Activated naive CD8-positive, alpha-beta T cell treated with anti-CD3 and anti-CD28 coated beads for 36 hours (primary cell): Measurements from ENCODE around the gene ARID1A. TPM values are rescaled to one million over a fixed set of nuclear protein-coding genes. Genes with fewer than 3 reads are reported as not detected.

Experiments
- DNase-seq: peaks from one replicate; pipeline ENCODE4 v3.0.0; 2021
- H3K27ac Mint-ChIP-seq: one replicate; pipeline ENCODE4 v1.8.0; 2022; ENCODE audit warnings: mild to moderate bottlenecking, moderate library complexity, mixed read lengths
- H3K27me3 Mint-ChIP-seq: one replicate; pipeline ENCODE4 v1.8.0; 2022; ENCODE audit warnings: mild to moderate bottlenecking, mixed read lengths
- H3K36me3 Mint-ChIP-seq: one replicate; pipeline ENCODE4 v1.8.0; 2021; ENCODE audit warnings: mild to moderate bottlenecking, mixed read lengths
- H3K4me1 Mint-ChIP-seq: one replicate; pipeline ENCODE4 v1.8.0; 2021; ENCODE audit warnings: mixed read lengths
- H3K4me3 Mint-ChIP-seq: one replicate; pipeline ENCODE4 v1.8.0; 2022; ENCODE audit warnings: mild to moderate bottlenecking, moderate library complexity, mixed read lengths
- H3K9me3 Mint-ChIP-seq: one replicate; pipeline ENCODE4 v1.8.0; 2022; ENCODE audit warnings: mixed read lengths
- total RNA-seq, 2 experiments: library from RNA; stranded (reverse); gene quantifications; one replicate each; pipeline ENCODE4 v1.2.3, GENCODE V29; 2021

ARID1A gene
- total RNA-seq, 2 experiments from 2014 or later: 75.6 to 78.4 TPM

GRCh38 chr1:26782521-26783212 is 86.9 kb downstream of the ARID1A start:
- Mint-ChIP-seq H3K36me3 (peaks cover 36% of the 10 kb centered on the region), H3K9me3 (no peaks in the 10 kb centered on the region), H3K27ac (peak overlapping the region; percentile 5), H3K27me3 (peaks cover 5% of the 10 kb centered on the region), H3K4me1 (peaks cover 44% of the 10 kb centered on the region), H3K4me3 (no peak overlapping the region)
- no peak for DNase-seq

- no peak for DNase-seq
- H3K27me3 Mint-ChIP-seq: peaks cover 5% of the 10 kb centered on the region
- H3K4me1 Mint-ChIP-seq: peaks cover 43% of the 10 kb centered on the region
- no peak overlapping the region for H3K27ac Mint-ChIP-seq
- H3K4me3 Mint-ChIP-seq: no peak overlapping the region
- no peaks in the 10 kb centered on the region for H3K9me3 Mint-ChIP-seq
- H3K36me3 Mint-ChIP-seq: peaks cover 31% of the 10 kb centered on the region
Observed at GRCh38 chr1:26783646-26784022, 87.8 kb downstream of the ARID1A start.

GRCh38 chr1:26784023-26784871 is 88.4 kb downstream of the ARID1A start:
- peak overlapping the region; percentile 46 for H3K27ac Mint-ChIP-seq
- H3K4me1 Mint-ChIP-seq: peaks cover 45% of the 10 kb centered on the region
- no peaks in the 10 kb centered on the region for H3K9me3 Mint-ChIP-seq
- H3K27me3 Mint-ChIP-seq: peaks cover 5% of the 10 kb centered on the region
- H3K36me3 Mint-ChIP-seq: peaks cover 28% of the 10 kb centered on the region
- no peak for DNase-seq
- no peak overlapping the region for H3K4me3 Mint-ChIP-seq

- H3K27me3 Mint-ChIP-seq: peaks cover 5% of the 10 kb centered on the region
- H3K9me3 Mint-ChIP-seq: no peaks in the 10 kb centered on the region
- peak overlapping the region; percentile 46 for H3K27ac Mint-ChIP-seq
- peaks cover 51% of the 10 kb centered on the region for H3K4me1 Mint-ChIP-seq
- DNase-seq: no peak
- peaks cover 23% of the 10 kb centered on the region for H3K36me3 Mint-ChIP-seq
- no peak overlapping the region for H3K4me3 Mint-ChIP-seq
Observed at GRCh38 chr1:26784886-26785285, 89.1 kb downstream of the ARID1A start.

- Mint-ChIP-seq H3K4me3 (peak overlapping the region; percentile 89), H3K9me3 (no peaks in the 10 kb centered on the region), H3K4me1 (peaks cover 60% of the 10 kb centered on the region), H3K27ac (peak overlapping the region; percentile 97), H3K36me3 (peaks cover 23% of the 10 kb centered on the region), H3K27me3 (peaks cover 5% of the 10 kb centered on the region)
- DNase-seq: no peak
Observed at GRCh38 chr1:26785611-26786436, 90.0 kb downstream of the ARID1A start.

- H3K27ac Mint-ChIP-seq: peak overlapping the region; percentile 97
- peaks cover 29% of the 10 kb centered on the region for H3K36me3 Mint-ChIP-seq
- DNase-seq: peak; percentile 60
- H3K9me3 Mint-ChIP-seq: no peaks in the 10 kb centered on the region
- H3K4me1 Mint-ChIP-seq: peaks cover 65% of the 10 kb centered on the region
- H3K27me3 Mint-ChIP-seq: peaks cover 5% of the 10 kb centered on the region
- H3K4me3 Mint-ChIP-seq: peak overlapping the region; percentile 89
Observed at GRCh38 chr1:26786437-26787380, 90.9 kb downstream of the ARID1A start.

GRCh38 chr1:26787381-26787705 is 91.5 kb downstream of the ARID1A start:
- Mint-ChIP-seq H3K27ac (peak overlapping the region; percentile 97), H3K36me3 (peaks cover 28% of the 10 kb centered on the region), H3K9me3 (no peaks in the 10 kb centered on the region), H3K4me3 (peak overlapping the region; percentile 89), H3K27me3 (peaks cover 5% of the 10 kb centered on the region), H3K4me1 (peaks cover 65% of the 10 kb centered on the region)
- DNase-seq: peak; percentile 86

- DNase-seq: peak; percentile 91
- Mint-ChIP-seq H3K4me3 (peak within 1 kb of the TSS; percentile 89), H3K27ac (peak within 1 kb of the TSS; percentile 97), H3K4me1 (peaks cover 66% of the 10 kb centered on the region), H3K36me3 (peaks cover 29% of the 10 kb centered on the region), H3K9me3 (no peaks in the 10 kb centered on the region), H3K27me3 (peaks cover 5% of the 10 kb centered on the region)
Observed at GRCh38 chr1:26787706-26788514, 92.1 kb downstream of the ARID1A start, which contains the start of gene PIGV. Gene PIGV, plus strand, starts transcription at chr1:26787950. Its CDS starts 2,866 bp downstream, at chr1:26790816.

GRCh38 chr1:26788515-26788785 is 92.6 kb downstream of the ARID1A start:
- Mint-ChIP-seq H3K4me1 (peaks cover 71% of the 10 kb centered on the region), H3K27ac (peak overlapping the region; percentile 97), H3K27me3 (peaks cover 5% of the 10 kb centered on the region), H3K9me3 (no peaks in the 10 kb centered on the region), H3K36me3 (peaks cover 34% of the 10 kb centered on the region), H3K4me3 (peak overlapping the region; percentile 89)
- no peak for DNase-seq

- Mint-ChIP-seq H3K27me3 (peaks cover 5% of the 10 kb centered on the region), H3K4me3 (peak overlapping the region; percentile 89), H3K9me3 (no peaks in the 10 kb centered on the region), H3K4me1 (peaks cover 71% of the 10 kb centered on the region), H3K36me3 (peaks cover 37% of the 10 kb centered on the region), H3K27ac (peak overlapping the region; percentile 97)
- DNase-seq: peak; percentile 87
Observed at GRCh38 chr1:26788836-26789611, 93.2 kb downstream of the ARID1A start.

GRCh38 chr1:26789612-26789865 is 93.7 kb downstream of the ARID1A start:
- Mint-ChIP-seq H3K9me3 (no peaks in the 10 kb centered on the region), H3K27me3 (peaks cover 5% of the 10 kb centered on the region), H3K27ac (peak overlapping the region; percentile 97), H3K4me3 (peak overlapping the region; percentile 89), H3K36me3 (peaks cover 42% of the 10 kb centered on the region), H3K4me1 (peaks cover 67% of the 10 kb centered on the region)
- no peak for DNase-seq

GRCh38 chr1:26789931-26790330 is 94.1 kb downstream of the ARID1A start:
- peak; percentile 32 for DNase-seq
- Mint-ChIP-seq H3K4me1 (peaks cover 63% of the 10 kb centered on the region), H3K27me3 (peaks cover 5% of the 10 kb centered on the region), H3K4me3 (peak overlapping the region; percentile 89), H3K9me3 (no peaks in the 10 kb centered on the region), H3K36me3 (peaks cover 46% of the 10 kb centered on the region), H3K27ac (peak overlapping the region; percentile 97)

GRCh38 chr1:26790551-26790953 is 94.7 kb downstream of the ARID1A start:
- H3K4me3 Mint-ChIP-seq: peak overlapping the region; percentile 89
- H3K36me3 Mint-ChIP-seq: peaks cover 45% of the 10 kb centered on the region
- H3K27me3 Mint-ChIP-seq: peaks cover 5% of the 10 kb centered on the region
- peaks cover 59% of the 10 kb centered on the region for H3K4me1 Mint-ChIP-seq
- peak; percentile 48 for DNase-seq
- H3K9me3 Mint-ChIP-seq: no peaks in the 10 kb centered on the region
- H3K27ac Mint-ChIP-seq: peak overlapping the region; percentile 97
